ENCODE results near the gene ZCWPW1.
"Not testable (repeated sequence)": the region's sequence is repeated elsewhere in the genome, so short reads cannot be mapped to it uniquely, and the experiment has no call there.

Gene ZCWPW1

DNA sequence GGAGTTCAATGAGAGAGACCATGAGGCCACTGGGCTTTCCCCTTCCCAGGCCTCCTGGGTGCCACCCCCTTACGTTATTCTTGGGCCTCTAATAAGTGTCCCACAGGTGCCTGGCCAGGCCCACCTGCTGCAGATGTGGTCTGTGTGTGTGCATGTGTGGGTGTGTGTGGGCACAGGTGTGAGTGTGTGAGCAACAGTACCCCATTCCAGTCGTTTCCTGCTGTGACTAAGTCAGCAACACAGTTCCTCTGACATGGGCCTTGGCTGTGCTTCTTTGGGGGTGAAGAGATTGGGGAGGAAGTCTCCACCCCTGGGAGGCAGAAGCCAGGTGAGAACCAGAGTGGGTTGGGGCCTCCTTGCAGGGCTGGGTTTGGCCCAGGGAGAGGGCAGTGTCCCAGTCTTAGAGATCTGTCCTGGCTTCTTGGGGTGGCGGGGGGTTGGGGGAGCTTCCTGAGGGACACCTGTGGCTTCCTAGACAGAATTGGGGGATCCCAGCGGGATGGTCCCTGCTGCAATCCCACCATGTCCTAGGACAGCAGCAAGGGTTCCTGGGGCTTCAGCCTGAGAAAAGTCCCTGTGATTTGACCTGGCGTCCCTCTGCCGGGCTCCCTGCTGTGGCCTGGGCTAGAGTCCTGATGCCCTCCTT is 74.7 kb downstream of the ZCWPW1 start:
- DNase-seq (ENCODE audit: low spot score): no peak

DNA sequence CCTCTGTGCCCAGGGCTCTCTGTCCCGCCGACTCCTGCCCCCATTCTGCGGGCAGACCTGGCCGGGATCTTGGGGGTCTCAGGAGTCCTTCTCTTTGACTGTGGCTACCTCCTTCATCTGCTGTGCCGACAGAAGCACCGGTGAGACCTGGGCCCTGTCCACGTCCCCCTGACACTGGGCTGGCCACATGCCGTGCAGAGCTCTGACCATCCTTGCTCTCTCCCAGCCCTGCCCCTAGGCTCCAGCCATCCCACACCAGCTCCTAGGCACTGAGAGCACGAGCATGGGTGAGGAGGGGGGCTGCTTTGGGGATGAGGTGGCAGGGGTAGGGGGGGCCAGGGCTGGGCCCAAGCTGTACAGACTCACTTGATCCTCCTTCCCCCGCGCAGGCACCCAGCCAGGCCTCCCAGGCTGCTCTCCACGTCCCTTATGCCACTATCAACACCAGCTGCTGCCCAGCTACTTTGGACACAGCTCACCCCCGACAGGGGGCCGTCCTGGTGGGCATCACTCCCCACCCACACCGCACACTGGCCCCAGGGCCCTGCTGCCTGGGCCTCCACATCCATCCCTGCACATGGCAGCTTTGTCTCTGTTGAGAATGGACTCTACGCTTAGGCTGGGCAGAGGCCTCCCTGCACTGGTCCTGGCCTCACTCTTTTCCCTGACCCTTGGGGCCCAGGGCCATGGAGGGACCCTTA is 75.4 kb downstream of the ZCWPW1 start:
- no peak for DNase-seq (ENCODE audit: low spot score)

DNA sequence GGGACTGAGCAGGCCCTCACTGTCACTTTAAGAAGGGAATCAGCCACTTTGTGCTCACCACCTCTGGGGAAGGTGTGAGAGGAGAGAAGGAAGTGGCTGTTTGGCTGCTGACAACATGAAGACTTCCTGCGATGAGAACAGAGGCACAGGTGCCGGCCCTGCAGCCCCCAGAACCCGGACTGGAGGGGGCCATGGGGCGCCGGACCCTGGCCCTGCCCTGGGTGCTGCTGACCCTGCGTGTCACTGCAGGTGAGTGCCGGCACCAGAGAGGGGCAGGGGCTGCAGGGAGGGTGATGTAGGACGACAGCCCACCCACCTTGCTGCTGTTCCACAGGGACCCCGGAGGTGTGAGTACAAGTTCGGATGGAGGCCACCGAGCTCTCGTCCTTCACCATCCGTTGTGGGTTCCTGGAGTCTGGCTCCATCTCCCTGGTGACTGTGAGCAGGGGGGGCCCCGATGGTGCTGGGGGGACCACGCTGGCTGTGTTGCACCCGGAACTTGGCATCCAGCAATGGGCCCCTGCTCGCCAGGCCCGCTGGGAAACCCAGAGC is 76.2 kb downstream of the ZCWPW1 start:
- DNase-seq (ENCODE audit: low spot score): not testable (repeated sequence)

DNA sequence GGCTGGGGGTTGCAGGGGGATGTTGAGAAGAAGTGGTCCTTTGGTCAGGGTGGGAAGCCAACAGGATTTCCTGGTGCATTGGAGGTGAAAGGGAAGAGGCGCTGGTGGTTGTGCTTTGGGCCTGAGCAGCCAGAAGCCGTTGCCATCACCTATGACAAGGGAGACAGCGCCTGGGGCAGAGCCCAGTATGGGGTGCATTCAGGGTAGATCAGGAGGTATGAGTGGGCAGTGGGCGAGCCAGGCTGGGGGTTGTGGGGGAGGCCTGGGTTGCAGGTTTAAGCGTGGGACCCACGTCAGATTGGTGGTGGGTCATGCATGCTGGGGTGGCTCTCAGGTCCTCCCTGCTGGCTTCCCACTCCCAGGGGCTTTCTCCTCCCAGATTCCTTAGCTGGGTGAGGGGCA is 76.8 kb downstream of the ZCWPW1 start:
- DNase-seq (ENCODE audit: low spot score): no peak

Data from hepatic stellate cell (primary cell).